22Rv1 (cell line): ENCODE measurements around the gene RCL1.
"Not testable (repeated sequence)": the region's sequence is repeated elsewhere in the genome, so short reads cannot be mapped to it uniquely, and the experiment has no call there.

ENCODE experiments used
- H3K27ac ChIP-seq: fragments of 450-650 bp; 2 replicates; pipeline ENCODE4 v1.5.1; 2017
- CTCF ChIP-seq: fragments of 450-650 bp; IDR thresholded peaks from 2 replicates; pipeline ENCODE4 v1.5.1; 2017; ENCODE audit warnings: mild to moderate bottlenecking
- ZFX ChIP-seq: fragments of 450-650 bp; IDR thresholded peaks from 2 replicates; pipeline ENCODE4 v1.6.1; 2017; ENCODE audit warnings: antibody characterized with exemption, borderline replicate concordance

RCL1 gene

GRCh38 chr9:4769321-4770080 lies 23.2 kb upstream of the RCL1 start:
- TF ChIP-seq CTCF (no peak), ZFX (no peak)
- H3K27ac ChIP-seq, result no peak overlapping the region

- H3K27ac ChIP-seq, result no peak overlapping the region
- TF ChIP-seq CTCF (no peak), ZFX (no peak)
Observed at GRCh38 chr9:4771788-4772187, 21.0 kb upstream of the RCL1 start.

GRCh38 chr9:4774209-4774608 lies 18.5 kb upstream of the RCL1 start:
- TF ChIP-seq ZFX (no peak), CTCF (no peak)
- H3K27ac ChIP-seq, result no peak overlapping the region

- H3K27ac ChIP-seq, result not testable (repeated sequence)
Observed at GRCh38 chr9:4774958-4775357, 17.8 kb upstream of the RCL1 start.

- TF ChIP-seq CTCF, result no peak
- TF ChIP-seq ZFX, result no peak
- no peak overlapping the region for H3K27ac ChIP-seq
Observed at GRCh38 chr9:4780651-4781050, 12.1 kb upstream of the RCL1 start.

GRCh38 chr9:4781408-4781807 lies 11.3 kb upstream of the RCL1 start:
- TF ChIP-seq CTCF (no peak), ZFX (no peak)
- H3K27ac ChIP-seq, result no peak overlapping the region

GRCh38 chr9:4783191-4783590 lies 9.6 kb upstream of the RCL1 start:
- not testable (repeated sequence) for H3K27ac ChIP-seq

- no peak overlapping the region for H3K27ac ChIP-seq
- TF ChIP-seq ZFX (no peak), CTCF (no peak)
Observed at GRCh38 chr9:4784403-4784802, 8.3 kb upstream of the RCL1 start.
